Pancreas (tissue), 10 donors: ENCODE measurements around the gene RAB6A. TPM values are rescaled to one million over a fixed set of nuclear protein-coding genes. Genes with fewer than 3 reads are reported as not detected.
A peak's percentile ranks its signal among the peaks of the same experiment; 100 is the strongest.

Experiments
- ATAC-seq, 4 donors: fragments of 200-7000 bp; cut with Tn5 transposase; one replicate each; pipeline versions ENCODE4 v1.8.0 to v1.9.1; 2020; ENCODE audit warnings: mild to moderate bottlenecking in 4 of 4, moderate library complexity in 4 of 4
- DNase-seq, 6 donors: peaks; one replicate each; pipeline ENCODE4 v3.0.0-alpha.2; 2020
- FAIRE-seq: peaks from 2 replicates; lab custom pipeline; 2012; peaks lifted over from hg19 to GRCh38; lab: Jason Lieb, UNC
- H3K27ac ChIP-seq, 4 donors: fragments of 200-600 bp; sonication (generic); 1 replicate in 3 of 4; 2 replicates in 1 of 4; pipeline versions ENCODE4 v1.5.0 to v1.8.0; 2020
- H3K27me3 ChIP-seq, 4 donors: fragments of 200-600 bp; one replicate each; pipeline ENCODE4 v1.8.0; 2021
- H3K36me3 ChIP-seq, 3 donors: fragments of 200-600 bp; sonication (generic) in 1 of 3; one replicate each; pipeline versions ENCODE4 v1.5.0 to v1.8.0; 2020 to 2021
- H3K4me1 ChIP-seq, 3 donors: fragments of 200-600 bp; one replicate each; pipeline ENCODE4 v1.8.0; 2021
- H3K4me3 ChIP-seq, 4 donors: fragments of 200-600 bp; sonication (generic) in 2 of 4; one replicate each; pipeline versions ENCODE4 v1.5.0 to v1.8.0; 2020 to 2021
- H3K9me3 ChIP-seq, 4 donors: fragments of 200-600 bp; one replicate each; pipeline ENCODE4 v1.8.0; 2021
- CTCF ChIP-seq, 4 donors: fragments of 200-600 bp; sonication (generic) in 3 of 4; IDR thresholded peaks; one replicate each; pipeline versions ENCODE4 v1.5.0 to v1.8.0; 2021; ENCODE audit warnings: antibody characterized with exemption in 4 of 4
- WGBS, 2 donors: extraction: QIAGEN DNeasy Blood & Tissue Kit; methylation state at CpG; one replicate each; pipeline ENCODE4 v1.1.7; 2013; 5-methylcytosine and 5-hydroxymethylcytosine counted together
- intact Hi-C, 3 donors: fragments of 100-400 bp; cut with DNase I; formaldehyde crosslinking; loops; one replicate each; pipeline versions ENCODE4 v1.11.1 to v1.14.2; 2022
- polyA plus RNA-seq, 2 donors: library from polyadenylated mRNA; stranded (reverse); fragments of 200-250 nt; gene quantifications; one replicate each; pipeline ENCODE4 v1.2.3, GENCODE V29; 2013
- total RNA-seq, 6 donors: library from RNA; stranded (reverse); fragmentation: NEBNext Ultra II Directional in 4 of 6; extraction: Animal tissue kit (Norgen Biotek cat#: 25700) in 4 of 6; gene quantifications; one replicate each; pipeline versions ENCODE4 v1.2.1 to v1.2.4, GENCODE V29; 2021 to 2023
- donor health status: healthy with polysubstance abuse.
- donor health status: DM: no; HTN: no; CAD: no; lungs with moderate emphysema.
- donor health status: DM: no; HTN: no; CAD: no.
- donor health status: control.
- donor health status: control.
- donor health status: Bipolar disorder and iron deficiency.
- donor health status: DM: yes; HTN: yes; CAD: no.
- donor health status: DM: no; HTN: no; CAD: no.
- donor health status: DM: no; HTN: no; CAD: no.
- donor health status: DM: yes; HTN: yes; CAD: no.

Gene RAB6A
- total and polyA plus RNA-seq, 8 donors = 19.2 to 80.5 (median 49.2) TPM

- Histone ChIP-seq H3K4me1 (peaks cover 0 to 5% (median 4%) of the 10 kb centered on the region in 3 donors), H3K9me3 (no peaks in the 10 kb centered on the region), H3K4me3 (no peak overlapping the region), H3K36me3 (no peaks in the 10 kb centered on the region), H3K27me3 (no peaks in the 10 kb centered on the region), H3K27ac (no peak overlapping the region)
- WGBS, 2 donors = 93 to 94% methylated on average over 3 of the region's 3 CpGs
- peak in 3 of 4 donors; percentile 18 to 25 (median 23) for TF ChIP-seq CTCF (IDR thresholded peaks at IDR 0.05)
- FAIRE-seq (no peak), ATAC-seq (peak in 2 of 4 donors; percentile 57 to 62), DNase-seq (no peak)
- intact Hi-C loops = no loop called here
These were observed 31.2 kb downstream of the RAB6A start for GRCh38 chr11:73729594-73730206.

- no peak for FAIRE-seq
These were observed 32.9 kb downstream of the RAB6A start for GRCh38 chr11:73728000-73728399.

GRCh38 chr11:73726825-73727224 is 34.0 kb downstream of the RAB6A start:
- no peak for TF ChIP-seq CTCF (IDR thresholded peaks at IDR 0.05)
- 89 to 97% methylated on average over 2 of the region's 2 CpGs for WGBS, 2 donors
- no peak for ATAC-seq
- Histone ChIP-seq H3K27me3 (no peaks in the 10 kb centered on the region), H3K9me3 (no peaks in the 10 kb centered on the region), H3K36me3 (no peaks in the 10 kb centered on the region), H3K4me3 (no peak overlapping the region), H3K4me1 (peaks cover 0 to 5% (median 4%) of the 10 kb centered on the region in 3 donors), H3K27ac (no peak overlapping the region)
- FAIRE-seq = no peak
- DNase-seq = no peak
- intact Hi-C loops = no loop called here

More at GRCh38 chr11:73728000-73728399, 32.9 kb downstream of the RAB6A start:
- DNase-seq (no peak), ATAC-seq (no peak)
- H3K4me3 ChIP-seq = no peak overlapping the region
- no peaks in the 10 kb centered on the region for H3K27me3 ChIP-seq
- no peaks in the 10 kb centered on the region for H3K36me3 ChIP-seq
- no peak overlapping the region for H3K27ac ChIP-seq
- peaks cover 0 to 5% (median 4%) of the 10 kb centered on the region in 3 donors for H3K4me1 ChIP-seq
- WGBS, 2 donors = 85 to 86% methylated on average over 2 of the region's 2 CpGs
- intact Hi-C loops = no loop called here
- no peak for TF ChIP-seq CTCF (IDR thresholded peaks at IDR 0.05)
- H3K9me3 ChIP-seq = no peaks in the 10 kb centered on the region

- Histone ChIP-seq H3K27ac (no peak overlapping the region), H3K36me3 (peaks cover 0 to 9% (median 0%) of the 10 kb centered on the region in 3 donors)
These were observed 43.7 kb downstream of the RAB6A start for GRCh38 chr11:73717136-73717535.

More at GRCh38 chr11:73717136-73717535, 43.7 kb downstream of the RAB6A start:
- WGBS, 2 donors = 69 to 71% methylated on average over 3 of the region's 3 CpGs
- FAIRE-seq (no peak), ATAC-seq (no peak), DNase-seq (no peak)
- no peaks in the 10 kb centered on the region for H3K27me3 ChIP-seq
- TF ChIP-seq CTCF (IDR thresholded peaks at IDR 0.05) = no peak
- intact Hi-C loops = no loop called here
- no peaks in the 10 kb centered on the region for H3K9me3 ChIP-seq
- no peak overlapping the region for H3K4me3 ChIP-seq
- peaks cover 0 to 7% (median 0%) of the 10 kb centered on the region in 3 donors for H3K4me1 ChIP-seq
